ENCODE measurements around the gene TMEM168. TPM values are rescaled to one million over a fixed set of nuclear protein-coding genes. Genes with fewer than 3 reads are reported as not detected.

TMEM168 gene
- total and polyA plus RNA-seq, 2 of the 13 experiments (the other 11 are each of a cell fraction or from before 2014, with no cell fraction given) = 8.7 to 15.7 TPM

DNA sequence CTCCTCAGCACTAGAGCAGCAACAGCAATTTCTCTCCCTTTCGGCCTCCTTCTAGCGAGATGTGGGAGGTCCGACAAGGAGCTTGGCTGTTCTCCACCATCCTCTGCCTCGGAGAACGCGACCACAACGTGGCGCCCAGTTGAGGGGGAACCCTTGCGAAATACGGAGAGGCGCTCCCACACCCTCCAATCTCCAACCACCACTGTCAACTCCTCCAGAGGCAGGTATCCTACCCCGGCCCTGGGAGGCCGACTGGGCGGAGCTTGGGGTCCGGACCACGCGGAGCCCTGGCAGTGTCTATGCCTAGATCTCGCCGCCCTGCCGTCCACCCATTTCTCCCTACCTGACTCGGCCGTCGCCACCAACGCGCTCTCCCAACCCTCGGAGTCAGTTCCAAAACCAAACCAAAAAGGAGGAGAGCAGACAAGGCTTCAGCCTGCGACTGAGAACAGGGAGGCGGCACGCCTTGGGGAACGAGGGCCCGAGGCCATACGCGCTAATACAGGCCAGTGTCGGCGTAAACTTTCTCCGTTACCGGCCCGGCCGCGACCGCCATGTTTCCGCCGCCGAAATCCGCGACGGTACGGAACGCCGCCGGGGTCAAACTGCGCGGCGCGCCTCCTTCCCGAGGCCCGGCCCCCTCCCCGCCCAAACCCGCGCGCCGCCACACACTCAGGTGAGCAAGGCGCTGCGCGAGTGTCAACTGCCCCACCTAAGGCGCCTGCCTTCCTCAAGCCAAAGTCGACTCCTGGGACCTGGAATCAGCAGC is at the start of gene TMEM168 (continued):
- TF ChIP-seq ZNF660 (CRISPR knock-in tag; IDR thresholded peaks at IDR 0.05; ENCODE audit: borderline replicate concordance, low read depth) (no peak), HNRNPL (IDR thresholded peaks at IDR 0.05; ENCODE audit: low read depth, low read length) (no peak), NFIC (IDR thresholded peaks at IDR 0.05; ENCODE audit: low read length) (no peak), ATF7-NPFF (CRISPR knock-in tag; IDR thresholded peaks at IDR 0.05; ENCODE audit: low read depth) (no peak), ZBTB7A (CRISPR knock-in tag; IDR thresholded peaks at IDR 0.05) (peak; percentile 48; the same call in 1 of the 2 replicates), PAX8 (CRISPR knock-in tag; IDR thresholded peaks at IDR 0.05; ENCODE audit: borderline replicate concordance) (no peak), SIN3A (IDR thresholded peaks at IDR 0.05; ENCODE audit: borderline replicate concordance, low read depth, low read length) (no peak), HCFC1 (IDR thresholded peaks at IDR 0.05; ENCODE audit: low read depth, low read length) (no peak), ZNF747 (CRISPR knock-in tag; IDR thresholded peaks at IDR 0.05; ENCODE audit: borderline replicate concordance) (no peak), SCMH1 (CRISPR knock-in tag; IDR thresholded peaks at IDR 0.05; ENCODE audit: borderline replicate concordance) (no peak), ZNF317 (CRISPR knock-in tag; IDR thresholded peaks at IDR 0.05) (no peak), RFX1 (IDR thresholded peaks at IDR 0.05) (no peak), MAF1 (CRISPR knock-in tag; IDR thresholded peaks at IDR 0.05; ENCODE audit: borderline replicate concordance) (no peak), ZNF720 (CRISPR knock-in tag; IDR thresholded peaks at IDR 0.05) (no peak), HIVEP1 (CRISPR knock-in tag; IDR thresholded peaks at IDR 0.05) (peak; percentile 81; the same call in 1 of the 2 replicates)
- TF ChIP-seq, protein P1, sequence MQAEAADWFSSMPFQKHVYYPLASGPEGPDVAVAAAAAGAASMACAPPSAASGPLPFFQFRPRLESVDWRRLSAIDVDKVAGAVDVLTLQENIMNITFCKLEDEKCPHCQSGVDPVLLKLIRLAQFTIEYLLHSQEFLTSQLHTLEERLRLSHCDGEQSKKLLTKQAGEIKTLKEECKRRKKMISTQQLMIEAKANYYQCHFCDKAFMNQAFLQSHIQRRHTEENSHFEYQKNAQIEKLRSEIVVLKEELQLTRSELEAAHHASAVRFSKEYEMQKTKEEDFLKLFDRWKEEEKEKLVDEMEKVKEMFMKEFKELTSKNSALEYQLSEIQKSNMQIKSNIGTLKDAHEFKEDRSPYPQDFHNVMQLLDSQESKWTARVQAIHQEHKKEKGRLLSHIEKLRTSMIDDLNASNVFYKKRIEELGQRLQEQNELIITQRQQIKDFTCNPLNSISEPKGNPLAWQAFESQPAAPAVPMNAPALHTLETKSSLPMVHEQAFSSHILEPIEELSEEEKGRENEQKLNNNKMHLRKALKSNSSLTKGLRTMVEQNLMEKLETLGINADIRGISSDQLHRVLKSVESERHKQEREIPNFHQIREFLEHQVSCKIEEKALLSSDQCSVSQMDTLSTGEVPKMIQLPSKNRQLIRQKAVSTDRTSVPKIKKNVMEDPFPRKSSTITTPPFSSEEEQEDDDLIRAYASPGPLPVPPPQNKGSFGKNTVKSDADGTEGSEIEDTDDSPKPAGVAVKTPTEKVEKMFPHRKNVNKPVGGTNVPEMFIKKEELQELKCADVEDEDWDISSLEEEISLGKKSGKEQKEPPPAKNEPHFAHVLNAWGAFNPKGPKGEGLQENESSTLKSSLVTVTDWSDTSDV (CRISPR knock-in tag; IDR thresholded peaks at IDR 0.05) = no peak
- TF ChIP-seq, protein P2, sequence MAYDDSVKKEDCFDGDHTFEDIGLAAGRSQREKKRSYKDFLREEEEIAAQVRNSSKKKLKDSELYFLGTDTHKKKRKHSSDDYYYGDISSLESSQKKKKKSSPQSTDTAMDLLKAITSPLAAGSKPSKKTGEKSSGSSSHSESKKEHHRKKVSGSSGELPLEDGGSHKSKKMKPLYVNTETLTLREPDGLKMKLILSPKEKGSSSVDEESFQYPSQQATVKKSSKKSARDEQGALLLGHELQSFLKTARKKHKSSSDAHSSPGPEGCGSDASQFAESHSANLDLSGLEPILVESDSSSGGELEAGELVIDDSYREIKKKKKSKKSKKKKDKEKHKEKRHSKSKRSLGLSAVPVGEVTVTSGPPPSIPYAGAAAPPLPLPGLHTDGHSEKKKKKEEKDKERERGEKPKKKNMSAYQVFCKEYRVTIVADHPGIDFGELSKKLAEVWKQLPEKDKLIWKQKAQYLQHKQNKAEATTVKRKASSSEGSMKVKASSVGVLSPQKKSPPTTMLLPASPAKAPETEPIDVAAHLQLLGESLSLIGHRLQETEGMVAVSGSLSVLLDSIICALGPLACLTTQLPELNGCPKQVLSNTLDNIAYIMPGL (CRISPR knock-in tag; IDR thresholded peaks at IDR 0.05; ENCODE audit: borderline replicate concordance in 1 of 2, low read depth in 1 of 2) = peak; percentile 36 to 81; a peak in 3 of 4 replicates
- TF ChIP-seq, protein P3, sequence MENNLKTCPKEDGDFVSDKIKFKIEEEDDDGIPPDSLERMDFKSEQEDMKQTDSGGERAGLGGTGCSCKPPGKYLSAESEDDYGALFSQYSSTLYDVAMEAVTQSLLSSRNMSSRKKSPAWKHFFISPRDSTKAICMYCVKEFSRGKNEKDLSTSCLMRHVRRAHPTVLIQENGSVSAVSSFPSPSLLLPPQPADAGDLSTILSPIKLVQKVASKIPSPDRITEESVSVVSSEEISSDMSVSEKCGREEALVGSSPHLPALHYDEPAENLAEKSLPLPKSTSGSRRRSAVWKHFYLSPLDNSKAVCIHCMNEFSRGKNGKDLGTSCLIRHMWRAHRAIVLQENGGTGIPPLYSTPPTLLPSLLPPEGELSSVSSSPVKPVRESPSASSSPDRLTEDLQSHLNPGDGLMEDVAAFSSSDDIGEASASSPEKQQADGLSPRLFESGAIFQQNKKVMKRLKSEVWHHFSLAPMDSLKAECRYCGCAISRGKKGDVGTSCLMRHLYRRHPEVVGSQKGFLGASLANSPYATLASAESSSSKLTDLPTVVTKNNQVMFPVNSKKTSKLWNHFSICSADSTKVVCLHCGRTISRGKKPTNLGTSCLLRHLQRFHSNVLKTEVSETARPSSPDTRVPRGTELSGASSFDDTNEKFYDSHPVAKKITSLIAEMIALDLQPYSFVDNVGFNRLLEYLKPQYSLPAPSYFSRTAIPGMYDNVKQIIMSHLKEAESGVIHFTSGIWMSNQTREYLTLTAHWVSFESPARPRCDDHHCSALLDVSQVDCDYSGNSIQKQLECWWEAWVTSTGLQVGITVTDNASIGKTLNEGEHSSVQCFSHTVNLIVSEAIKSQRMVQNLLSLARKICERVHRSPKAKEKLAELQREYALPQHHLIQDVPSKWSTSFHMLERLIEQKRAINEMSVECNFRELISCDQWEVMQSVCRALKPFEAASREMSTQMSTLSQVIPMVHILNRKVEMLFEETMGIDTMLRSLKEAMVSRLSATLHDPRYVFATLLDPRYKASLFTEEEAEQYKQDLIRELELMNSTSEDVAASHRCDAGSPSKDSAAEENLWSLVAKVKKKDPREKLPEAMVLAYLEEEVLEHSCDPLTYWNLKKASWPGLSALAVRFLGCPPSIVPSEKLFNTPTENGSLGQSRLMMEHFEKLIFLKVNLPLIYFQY (CRISPR knock-in tag; IDR thresholded peaks at IDR 0.05; ENCODE audit: borderline replicate concordance) = no peak
- TF ChIP-seq, protein P4, sequence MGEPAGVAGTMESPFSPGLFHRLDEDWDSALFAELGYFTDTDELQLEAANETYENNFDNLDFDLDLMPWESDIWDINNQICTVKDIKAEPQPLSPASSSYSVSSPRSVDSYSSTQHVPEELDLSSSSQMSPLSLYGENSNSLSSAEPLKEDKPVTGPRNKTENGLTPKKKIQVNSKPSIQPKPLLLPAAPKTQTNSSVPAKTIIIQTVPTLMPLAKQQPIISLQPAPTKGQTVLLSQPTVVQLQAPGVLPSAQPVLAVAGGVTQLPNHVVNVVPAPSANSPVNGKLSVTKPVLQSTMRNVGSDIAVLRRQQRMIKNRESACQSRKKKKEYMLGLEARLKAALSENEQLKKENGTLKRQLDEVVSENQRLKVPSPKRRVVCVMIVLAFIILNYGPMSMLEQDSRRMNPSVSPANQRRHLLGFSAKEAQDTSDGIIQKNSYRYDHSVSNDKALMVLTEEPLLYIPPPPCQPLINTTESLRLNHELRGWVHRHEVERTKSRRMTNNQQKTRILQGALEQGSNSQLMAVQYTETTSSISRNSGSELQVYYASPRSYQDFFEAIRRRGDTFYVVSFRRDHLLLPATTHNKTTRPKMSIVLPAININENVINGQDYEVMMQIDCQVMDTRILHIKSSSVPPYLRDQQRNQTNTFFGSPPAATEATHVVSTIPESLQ (CRISPR knock-in tag; conservative IDR thresholded peaks at IDR 0.05) = no peak
